Activated CD4-positive, alpha-beta T cell treated with anti-CD3 and anti-CD28 coated beads for 36 hours (primary cell): ENCODE data around the gene TNFAIP8L3. TPM values are rescaled to one million over a fixed set of nuclear protein-coding genes. Genes with fewer than 3 reads are reported as not detected.

Experiments
- ATAC-seq: fragments of 200-7000 bp; cut with Tn5 transposase; one replicate; pipeline ENCODE4 v1.10.0; 2021; ENCODE audit warnings: mild to moderate bottlenecking, moderate library complexity
- CTCF ChIA-PET: fragments of 350-600 bp; sonication (Branson Sonifier 250); formaldehyde crosslinking; loops from one replicate; lab custom pipeline; 2021; ENCODE audit warnings: antibody characterized with exemption; lab: Charles Lee
- POLR2A ChIA-PET: fragments of 350-600 bp; sonication (Branson Sonifier 250); formaldehyde crosslinking; loops from one replicate; lab custom pipeline; 2021; ENCODE audit warnings: antibody characterized with exemption, inconsistent platforms; lab: Charles Lee
- DNase-seq: peaks from one replicate; pipeline ENCODE4 v3.0.0-alpha.2; 2020
- H3K27ac Mint-ChIP-seq: one replicate; pipeline ENCODE4 v1.8.0; 2021; ENCODE audit warnings: mixed read lengths
- H3K27me3 Mint-ChIP-seq: one replicate; pipeline ENCODE4 v1.8.0; 2021; ENCODE audit warnings: mixed read lengths
- H3K36me3 Mint-ChIP-seq: one replicate; pipeline ENCODE4 v1.8.0; 2021; ENCODE audit warnings: low read depth, mixed read lengths
- H3K4me1 Mint-ChIP-seq: one replicate; pipeline ENCODE4 v1.8.0; 2021; ENCODE audit warnings: mixed read lengths
- H3K4me3 Mint-ChIP-seq: one replicate; pipeline ENCODE4 v1.8.0; 2021; ENCODE audit warnings: mild to moderate bottlenecking, moderate library complexity, mixed read lengths
- H3K9me3 Mint-ChIP-seq: one replicate; pipeline ENCODE4 v1.8.0; 2021; ENCODE audit warnings: low read depth, mixed read lengths
- intact Hi-C, 2 experiments: fragments of 100-400 bp; cut with DNase I in 1 of 2; cut with micrococcal nuclease in 1 of 2; formaldehyde crosslinking; loops; one replicate each; pipeline versions ENCODE4 v1.14.2 to v1.15.1; 2022 to 2024; cut with DNase I, micrococcal nuclease
- total RNA-seq, 2 experiments: library from RNA; stranded (reverse); gene quantifications; one replicate each; pipeline ENCODE4 v1.2.3, GENCODE V29; 2021

TNFAIP8L3 gene
- total RNA-seq, 2 experiments from 2014 or later: not detected

GRCh38 chr15:51097553-51098330, 3.0 kb upstream of the TNFAIP8L3 start:
- Mint-ChIP-seq H3K4me3 (no peak overlapping the region), H3K9me3 (no peaks in the 10 kb centered on the region), H3K27me3 (peaks cover 53% of the 10 kb centered on the region), H3K4me1 (peaks cover 3% of the 10 kb centered on the region), H3K36me3 (no peaks in the 10 kb centered on the region), H3K27ac (no peak overlapping the region)
- intact Hi-C loops: no loop called here
- CTCF ChIA-PET: no interaction called here
- DNase-seq: no peak
- POLR2A ChIA-PET: no interaction called here
- no peak for ATAC-seq

GRCh38 chr15:51096976-51097375, 2.3 kb upstream of the TNFAIP8L3 start:
- ChIA-PET POLR2A (no interaction called here), CTCF (interaction anchor here (0.6 to 1.4 kb wide), 3 partner anchors 66 to 300 kb away, joined by 3 to 4 read pairs (median 3); no protein-coding TSS in a partner anchor)
- Mint-ChIP-seq H3K36me3 (no peaks in the 10 kb centered on the region), H3K9me3 (no peaks in the 10 kb centered on the region), H3K27me3 (peaks cover 55% of the 10 kb centered on the region), H3K4me1 (peaks cover 3% of the 10 kb centered on the region), H3K27ac (no peak overlapping the region), H3K4me3 (no peak overlapping the region)
- intact Hi-C loops: no loop called here
- ATAC-seq (no peak), DNase-seq (no peak)

GRCh38 chr15:51095681-51096331, 1.1 kb upstream of the TNFAIP8L3 start:
- H3K4me3 Mint-ChIP-seq: no peak overlapping the region

GRCh38 chr15:51093839-51094605, 684 bp downstream of the TNFAIP8L3 start:
- intact Hi-C loops: no loop called here
- POLR2A ChIA-PET: no interaction called here
- no peaks in the 10 kb centered on the region for H3K36me3 Mint-ChIP-seq
- H3K9me3 Mint-ChIP-seq: no peaks in the 10 kb centered on the region
- CTCF ChIA-PET: interaction anchor here (0.7 kb wide), 1 partner anchor 9 kb away, joined by 5 read pairs; no protein-coding TSS in a partner anchor
- H3K27ac Mint-ChIP-seq: no peak overlapping the region
- ATAC-seq (peak; percentile 35), DNase-seq (peak; percentile 33)
- H3K27me3 Mint-ChIP-seq: peaks cover 66% of the 10 kb centered on the region
- H3K4me1 Mint-ChIP-seq: peaks cover 3% of the 10 kb centered on the region
- H3K4me3 Mint-ChIP-seq: peak overlapping the region; percentile 13

More at GRCh38 chr15:51095681-51096331, 1.1 kb upstream of the TNFAIP8L3 start:
- DNase-seq (no peak), ATAC-seq (no peak)
- no peaks in the 10 kb centered on the region for H3K9me3 Mint-ChIP-seq
- peaks cover 58% of the 10 kb centered on the region for H3K27me3 Mint-ChIP-seq
- peaks cover 3% of the 10 kb centered on the region for H3K4me1 Mint-ChIP-seq
- H3K36me3 Mint-ChIP-seq: no peaks in the 10 kb centered on the region
- POLR2A ChIA-PET: no interaction called here
- CTCF ChIA-PET: interaction anchor here (0.8 to 1.4 kb wide), 2 partner anchors 37 to 67 kb away, joined by 3 to 4 read pairs; no protein-coding TSS in a partner anchor
- intact Hi-C loops: no loop called here
- no peak overlapping the region for H3K27ac Mint-ChIP-seq

- Mint-ChIP-seq H3K27ac (no peak overlapping the region), H3K4me3 (no peak overlapping the region), H3K36me3 (no peaks in the 10 kb centered on the region), H3K4me1 (peaks cover 3% of the 10 kb centered on the region), H3K9me3 (no peaks in the 10 kb centered on the region), H3K27me3 (peaks cover 65% of the 10 kb centered on the region)
- ChIA-PET CTCF (interaction anchor here (0.7 kb wide), 1 partner anchor 8 kb away, joined by 5 read pairs; no protein-coding TSS in a partner anchor), POLR2A (no interaction called here)
- no peak for ATAC-seq
- no peak for DNase-seq
- intact Hi-C loops: no loop called here
Observed at GRCh38 chr15:51093488-51093838, 1.2 kb downstream of the TNFAIP8L3 start.

GRCh38 chr15:51092480-51093040, 2.1 kb downstream of the TNFAIP8L3 start:
- no peak for DNase-seq
- Mint-ChIP-seq H3K4me3 (no peak overlapping the region), H3K4me1 (peaks cover 3% of the 10 kb centered on the region), H3K27ac (no peak overlapping the region), H3K9me3 (no peaks in the 10 kb centered on the region), H3K36me3 (no peaks in the 10 kb centered on the region), H3K27me3 (peaks cover 63% of the 10 kb centered on the region)
- intact Hi-C loops: no loop called here
- POLR2A ChIA-PET: no interaction called here
- ATAC-seq: no peak
- CTCF ChIA-PET: no interaction called here

GRCh38 chr15:51090753-51091152, 4.0 kb downstream of the TNFAIP8L3 start:
- H3K27me3 Mint-ChIP-seq: peaks cover 50% of the 10 kb centered on the region
- intact Hi-C loops: no loop called here
- no peak for ATAC-seq
- no peak overlapping the region for H3K4me3 Mint-ChIP-seq
- no peaks in the 10 kb centered on the region for H3K36me3 Mint-ChIP-seq
- H3K27ac Mint-ChIP-seq: no peak overlapping the region
- peaks cover 3% of the 10 kb centered on the region for H3K4me1 Mint-ChIP-seq
- POLR2A ChIA-PET: no interaction called here
- H3K9me3 Mint-ChIP-seq: no peaks in the 10 kb centered on the region
- CTCF ChIA-PET: no interaction called here
- no peak for DNase-seq

GRCh38 chr15:51089699-51090453, 4.8 kb downstream of the TNFAIP8L3 start:
- DNase-seq: no peak
- ChIA-PET POLR2A (no interaction called here), CTCF (interaction anchor here (0.5 to 1.3 kb wide), 2 partner anchors 10 to 120 kb away, joined by 3 read pairs; no protein-coding TSS in a partner anchor)
- Mint-ChIP-seq H3K4me1 (peaks cover 1% of the 10 kb centered on the region), H3K27me3 (peaks cover 43% of the 10 kb centered on the region), H3K27ac (no peak overlapping the region), H3K9me3 (no peaks in the 10 kb centered on the region), H3K4me3 (no peak overlapping the region), H3K36me3 (no peaks in the 10 kb centered on the region)
- no peak for ATAC-seq
- intact Hi-C loops: no loop called here

- no peak for DNase-seq
- Mint-ChIP-seq H3K4me1 (no peaks in the 10 kb centered on the region), H3K9me3 (no peaks in the 10 kb centered on the region), H3K4me3 (no peak overlapping the region), H3K27me3 (peaks cover 42% of the 10 kb centered on the region), H3K36me3 (no peaks in the 10 kb centered on the region), H3K27ac (no peak overlapping the region)
- CTCF ChIA-PET: interaction anchor here (1.3 kb wide), 1 partner anchor 9 kb away, joined by 3 read pairs; no protein-coding TSS in a partner anchor
- POLR2A ChIA-PET: no interaction called here
- intact Hi-C loops: no loop called here
- ATAC-seq: no peak
Observed at GRCh38 chr15:51089041-51089440, 5.7 kb downstream of the TNFAIP8L3 start.

- Mint-ChIP-seq H3K4me3 (no peak overlapping the region), H3K27ac (no peak overlapping the region), H3K36me3 (no peaks in the 10 kb centered on the region), H3K4me1 (no peaks in the 10 kb centered on the region), H3K27me3 (peaks cover 39% of the 10 kb centered on the region), H3K9me3 (no peaks in the 10 kb centered on the region)
- POLR2A ChIA-PET: no interaction called here
- intact Hi-C loops: no loop called here
- DNase-seq (no peak), ATAC-seq (no peak)
- CTCF ChIA-PET: interaction anchor here (1.3 kb wide), 1 partner anchor 8 kb away, joined by 3 read pairs; no protein-coding TSS in a partner anchor
Observed at GRCh38 chr15:51088585-51088984, 6.1 kb downstream of the TNFAIP8L3 start.
